Stimulated activated CD8-positive, alpha-beta memory T cell treated with anti-CD3 and anti-CD28 coated beads, Interleukin-12 subunit alpha, Interleukin-12 subunit beta, amount 100 ng/mL, for 1 hour (primary cell): Measurements from ENCODE around the gene CROCC2.

Experiments
- DNase-seq: peaks from one replicate; pipeline ENCODE4 v3.0.0-alpha.2; 2020; ENCODE audit warnings: low read depth

Gene CROCC2

DNA sequence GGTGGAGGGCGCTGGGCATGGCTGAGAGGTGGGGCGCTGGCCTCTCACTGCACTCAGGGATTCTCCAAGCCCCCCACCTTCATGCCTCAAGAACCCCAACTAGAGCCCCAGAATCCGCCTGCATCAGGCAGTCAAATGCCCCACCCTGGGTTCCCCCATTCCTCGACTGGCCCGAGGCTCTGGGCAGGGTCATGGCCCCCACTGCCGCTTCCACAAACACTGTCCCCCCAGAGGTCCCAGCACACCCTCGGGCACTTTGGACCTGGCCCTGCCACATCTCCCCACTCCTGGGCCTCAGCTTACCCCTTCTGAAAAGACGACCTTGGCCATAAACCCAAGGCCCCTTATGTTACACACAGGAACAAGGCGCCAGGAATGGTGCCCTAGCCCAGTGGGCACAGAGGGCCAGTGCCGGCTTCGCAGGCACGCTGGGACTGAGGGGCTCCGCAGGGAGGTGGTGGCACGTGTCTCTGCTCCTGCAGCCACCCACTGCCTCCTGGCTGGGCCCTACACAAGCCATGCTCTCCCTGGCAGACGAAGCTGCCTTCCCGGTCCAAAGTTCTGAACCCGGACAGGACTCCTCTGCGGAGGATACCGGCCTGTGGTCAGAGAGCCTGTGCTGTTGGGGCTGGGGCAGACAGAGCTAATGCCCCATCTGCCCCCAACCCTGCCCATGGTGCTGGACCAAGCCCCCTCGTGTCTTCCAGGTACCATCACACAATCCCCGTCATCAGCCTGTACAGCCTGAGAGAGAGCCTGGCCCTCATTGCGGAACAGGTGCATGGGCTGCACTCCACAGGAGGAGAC, 30.7 kb upstream of the CROCC2 start:
- DNase-seq, result no peak

DNA sequence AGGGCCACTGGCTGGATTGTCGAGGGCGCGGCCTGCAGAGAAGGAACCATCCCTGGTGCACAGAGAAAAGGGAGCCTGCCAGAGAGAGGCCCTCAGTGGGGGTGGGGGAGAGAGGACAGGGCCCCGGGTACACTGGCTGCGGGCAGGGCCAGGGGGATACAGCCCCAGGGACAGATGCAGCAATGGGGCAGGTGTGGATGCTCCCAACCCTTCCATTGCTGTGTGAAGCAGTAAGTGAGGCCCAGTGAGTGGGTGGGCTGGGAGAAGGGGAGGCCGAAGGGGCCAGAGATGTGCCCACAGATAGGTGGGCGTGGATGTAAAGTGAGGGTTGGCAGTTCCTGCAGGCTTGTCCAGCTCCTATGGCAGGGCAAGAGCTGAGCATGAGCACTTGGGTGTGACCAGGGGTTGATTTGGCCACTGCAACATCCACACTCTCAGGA, 30.1 kb upstream of the CROCC2 start:
- DNase-seq, result no peak

DNA sequence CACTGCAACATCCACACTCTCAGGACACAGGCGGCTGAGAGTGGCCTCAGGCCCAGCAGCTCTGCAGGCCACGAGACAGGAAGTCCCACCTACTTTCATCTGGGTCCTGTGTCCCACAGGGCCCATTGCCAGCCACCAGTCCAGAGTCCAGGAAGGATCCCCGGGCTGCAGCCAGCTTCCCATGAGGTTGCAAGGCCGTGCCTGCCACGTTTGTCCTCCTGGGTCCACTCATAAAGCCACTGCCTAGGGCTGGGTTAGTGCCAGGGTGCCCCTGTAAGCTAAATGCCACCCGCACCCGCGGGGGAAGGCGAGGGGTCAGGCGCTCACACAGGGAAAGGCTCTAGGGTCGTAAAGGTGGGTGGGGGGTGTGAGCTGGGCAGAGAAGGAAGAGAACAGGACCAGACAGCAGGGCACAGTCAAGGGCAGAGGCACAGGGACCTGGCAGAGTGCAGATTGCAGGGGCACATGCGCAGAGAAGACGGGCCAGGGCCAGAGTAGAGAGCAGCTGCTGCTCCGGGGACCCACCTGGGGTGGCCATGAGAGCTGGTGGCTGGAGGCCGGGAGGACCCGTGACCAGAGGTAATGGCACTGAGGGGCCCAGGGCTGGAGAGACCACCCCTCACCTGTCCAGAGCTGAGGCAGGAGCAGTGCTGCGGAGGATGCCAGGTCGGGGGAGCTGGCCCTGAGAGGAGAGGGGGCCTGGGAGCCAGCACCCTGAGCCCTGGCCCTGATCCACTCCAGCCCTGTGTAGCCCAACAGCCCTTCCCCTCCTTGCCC, 29.5 kb upstream of the CROCC2 start:
- DNase-seq, result no peak

DNA sequence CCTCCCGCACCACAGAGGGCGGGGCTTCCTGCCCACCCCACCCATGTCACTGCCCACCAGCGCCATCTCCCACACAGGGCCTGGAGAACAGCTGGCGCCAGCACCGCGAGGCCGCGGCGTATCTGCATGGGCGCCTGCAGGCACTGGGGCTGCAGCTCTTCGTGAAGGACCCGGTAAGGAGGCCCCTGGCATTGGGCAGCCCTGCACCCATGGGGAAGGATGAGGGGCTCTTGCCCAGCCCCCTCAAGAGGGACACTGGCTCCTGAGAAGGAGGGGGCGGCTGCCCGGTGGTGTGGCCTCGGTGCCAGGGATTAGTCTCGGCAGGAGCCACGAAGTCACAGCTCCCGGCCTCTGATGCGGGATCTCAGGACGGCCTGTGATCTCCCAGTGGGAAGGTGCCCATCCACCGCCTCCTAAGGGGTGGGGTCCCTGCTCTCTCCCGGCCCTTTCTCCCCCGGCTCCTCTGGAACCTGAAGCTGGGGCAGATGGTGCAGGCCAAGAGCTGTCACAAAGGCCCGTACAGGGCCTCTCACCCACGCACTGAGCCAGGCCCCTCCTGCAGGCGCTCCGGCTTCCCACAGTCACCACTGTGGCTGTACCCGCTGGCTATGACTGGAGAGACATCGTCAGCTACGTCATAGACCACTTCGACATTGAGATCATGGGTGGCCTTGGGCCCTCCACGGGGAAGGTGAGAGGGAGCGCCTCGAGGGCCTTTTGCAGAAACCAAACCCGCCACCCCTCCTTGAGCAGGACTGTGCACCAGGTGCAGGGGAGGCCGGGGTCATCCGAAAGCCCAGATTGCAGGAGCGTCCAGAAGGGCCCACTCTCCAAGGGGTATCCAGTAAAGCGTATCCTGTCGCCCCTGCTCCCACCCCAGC, 28.4 kb upstream of the CROCC2 start:
- DNase-seq, result no peak

DNA sequence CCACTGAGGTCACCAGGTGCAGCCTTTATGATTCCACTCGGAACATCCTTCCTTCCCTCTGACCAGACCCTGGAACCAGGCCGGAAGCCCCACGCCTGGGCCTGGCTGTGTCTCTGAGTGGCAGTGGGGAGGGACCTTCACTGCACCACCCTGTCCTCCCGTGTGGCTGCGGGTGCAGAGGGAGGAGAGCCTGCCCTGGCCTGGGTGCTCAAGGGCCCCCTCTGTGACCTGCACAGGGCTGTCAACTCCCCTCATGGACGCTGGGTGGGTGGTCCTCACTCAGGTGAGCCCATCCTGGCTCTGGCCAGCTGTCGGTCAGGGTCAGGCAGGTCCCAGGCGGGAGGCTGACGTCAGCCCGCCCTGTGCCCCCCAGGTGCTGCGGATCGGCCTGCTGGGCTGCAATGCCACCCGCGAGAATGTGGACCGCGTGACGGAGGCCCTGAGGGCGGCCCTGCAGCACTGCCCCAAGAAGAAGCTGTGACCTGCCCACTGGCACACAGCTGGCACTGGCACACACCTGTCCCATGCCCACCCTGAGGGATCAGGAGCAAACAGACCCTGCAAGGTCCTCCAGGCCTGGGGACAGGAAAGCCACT, 27.7 kb upstream of the CROCC2 start:
- no peak for DNase-seq

DNA sequence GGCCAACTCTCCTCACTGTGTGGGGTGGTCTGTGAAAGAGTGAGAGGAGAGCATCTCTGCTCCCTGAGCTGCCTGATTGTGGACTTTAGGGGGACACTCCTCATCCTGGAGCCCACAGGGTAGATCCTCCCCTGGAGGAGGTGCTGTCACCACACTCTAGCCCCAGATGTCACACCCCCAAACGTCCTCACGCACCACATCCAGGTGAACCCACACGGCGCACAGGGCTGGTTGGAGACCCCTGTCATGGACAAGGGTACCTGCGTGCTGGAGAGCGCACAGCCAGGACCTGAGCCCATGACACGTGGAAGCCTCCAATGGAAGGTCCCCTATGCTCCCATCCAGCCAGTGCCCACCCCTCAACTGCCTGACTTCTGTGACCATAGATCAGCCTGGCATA, 27.0 kb upstream of the CROCC2 start:
- DNase-seq, result no peak

DNA sequence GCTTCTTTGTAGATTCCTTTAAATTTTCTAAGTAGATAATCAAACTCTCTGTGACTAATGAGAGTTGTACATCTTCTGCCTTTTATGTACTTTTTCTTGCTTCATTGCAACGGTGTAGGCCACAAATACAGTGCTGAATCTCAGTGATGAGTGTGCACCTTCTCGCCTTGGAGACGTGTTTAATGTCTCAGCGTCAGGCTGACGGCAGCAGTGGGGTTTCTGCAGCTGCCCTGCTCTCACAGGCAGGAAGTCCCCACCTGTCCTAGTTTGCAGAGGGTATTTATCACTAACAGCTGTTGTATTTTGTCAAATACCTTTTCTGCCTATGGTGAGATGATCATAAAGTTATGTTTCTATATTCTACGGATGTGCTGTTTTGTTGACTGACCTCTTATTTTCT, 24.2 kb upstream of the CROCC2 start:
- DNase-seq, result no peak

DNA sequence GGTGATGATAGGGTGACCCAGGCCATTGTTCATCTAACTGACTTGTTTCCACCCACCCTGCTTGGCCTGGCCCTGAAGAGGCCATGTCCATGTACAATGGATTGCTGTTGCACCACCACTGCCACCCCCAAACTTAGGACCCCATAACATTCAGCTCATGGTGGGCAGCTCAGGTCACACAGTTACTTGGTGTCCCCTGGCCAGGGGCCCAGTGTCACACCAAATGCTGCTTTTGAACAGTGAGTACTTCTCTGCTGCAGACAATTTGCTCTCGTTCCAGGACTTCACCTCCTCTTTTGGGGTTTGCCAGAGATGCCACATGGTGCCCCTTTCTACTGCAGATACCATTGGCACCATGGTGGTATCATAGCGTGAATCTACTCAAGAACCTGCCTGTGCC, 21.9 kb upstream of the CROCC2 start:
- no peak for DNase-seq

DNA sequence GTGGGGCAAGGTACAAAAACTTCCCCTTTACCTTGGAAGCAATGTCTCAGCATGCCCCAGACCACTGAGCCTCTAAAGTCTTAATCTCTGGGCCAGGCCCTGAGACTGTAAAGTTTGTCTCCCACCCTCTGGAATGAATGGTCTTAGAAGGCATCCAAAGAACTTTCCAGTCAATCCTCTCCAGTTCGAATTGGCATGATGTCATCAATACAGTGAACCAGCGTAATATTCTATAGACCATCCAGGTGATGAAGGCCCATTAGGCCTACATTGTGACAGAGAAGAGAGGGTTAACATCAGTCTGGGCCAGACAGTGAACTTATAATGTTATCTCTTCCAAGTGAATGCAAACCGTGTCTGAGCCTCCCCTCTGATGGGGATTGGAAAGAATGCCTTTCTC, 21.4 kb upstream of the CROCC2 start:
- DNase-seq, result no peak

DNA sequence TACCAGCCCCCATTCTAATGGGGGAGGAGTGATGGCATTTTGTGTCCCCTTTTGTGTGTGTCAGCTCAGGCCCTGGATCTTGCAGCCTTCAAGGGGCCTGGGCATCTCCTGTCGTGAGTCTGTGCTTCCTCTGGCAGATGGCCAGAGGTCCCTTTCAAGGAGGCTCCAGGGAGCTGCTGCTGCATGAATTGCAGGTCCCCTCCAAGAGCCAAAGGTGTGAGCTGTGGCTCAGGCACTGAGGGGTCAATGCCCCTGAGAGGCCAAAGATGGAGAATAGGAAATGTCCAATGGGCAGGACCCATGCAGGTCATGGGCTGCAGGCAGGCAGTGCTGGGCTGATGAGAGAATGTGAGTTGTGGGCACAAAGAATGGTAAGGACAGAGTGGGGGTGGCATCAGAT, 20.6 kb upstream of the CROCC2 start:
- no peak for DNase-seq

DNA sequence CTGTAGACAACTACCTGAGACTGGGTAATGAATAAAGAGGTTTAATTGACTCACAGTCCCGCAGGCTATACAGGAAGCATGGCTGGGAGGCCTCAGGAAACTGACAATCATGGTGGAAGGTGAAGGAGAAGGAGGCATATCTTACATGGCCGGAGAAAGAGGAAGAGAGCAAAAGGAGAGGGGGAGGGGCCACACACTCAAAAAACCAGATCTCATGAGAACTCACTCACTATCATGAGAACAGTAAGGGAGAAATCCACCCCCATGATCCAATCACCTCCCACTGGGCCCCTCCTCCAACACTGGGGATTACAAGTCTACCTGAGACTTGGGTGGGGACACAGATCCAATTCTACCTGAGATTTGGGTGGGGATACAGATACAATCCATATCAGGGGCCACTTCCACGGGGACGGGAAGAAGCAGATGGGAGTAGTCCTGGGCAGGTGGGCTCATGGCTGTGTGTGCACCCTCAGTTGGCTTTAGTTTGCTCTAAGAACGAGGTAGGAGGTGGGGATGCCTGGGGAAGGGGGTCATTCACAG, 20.0 kb upstream of the CROCC2 start:
- DNase-seq, result no peak

DNA sequence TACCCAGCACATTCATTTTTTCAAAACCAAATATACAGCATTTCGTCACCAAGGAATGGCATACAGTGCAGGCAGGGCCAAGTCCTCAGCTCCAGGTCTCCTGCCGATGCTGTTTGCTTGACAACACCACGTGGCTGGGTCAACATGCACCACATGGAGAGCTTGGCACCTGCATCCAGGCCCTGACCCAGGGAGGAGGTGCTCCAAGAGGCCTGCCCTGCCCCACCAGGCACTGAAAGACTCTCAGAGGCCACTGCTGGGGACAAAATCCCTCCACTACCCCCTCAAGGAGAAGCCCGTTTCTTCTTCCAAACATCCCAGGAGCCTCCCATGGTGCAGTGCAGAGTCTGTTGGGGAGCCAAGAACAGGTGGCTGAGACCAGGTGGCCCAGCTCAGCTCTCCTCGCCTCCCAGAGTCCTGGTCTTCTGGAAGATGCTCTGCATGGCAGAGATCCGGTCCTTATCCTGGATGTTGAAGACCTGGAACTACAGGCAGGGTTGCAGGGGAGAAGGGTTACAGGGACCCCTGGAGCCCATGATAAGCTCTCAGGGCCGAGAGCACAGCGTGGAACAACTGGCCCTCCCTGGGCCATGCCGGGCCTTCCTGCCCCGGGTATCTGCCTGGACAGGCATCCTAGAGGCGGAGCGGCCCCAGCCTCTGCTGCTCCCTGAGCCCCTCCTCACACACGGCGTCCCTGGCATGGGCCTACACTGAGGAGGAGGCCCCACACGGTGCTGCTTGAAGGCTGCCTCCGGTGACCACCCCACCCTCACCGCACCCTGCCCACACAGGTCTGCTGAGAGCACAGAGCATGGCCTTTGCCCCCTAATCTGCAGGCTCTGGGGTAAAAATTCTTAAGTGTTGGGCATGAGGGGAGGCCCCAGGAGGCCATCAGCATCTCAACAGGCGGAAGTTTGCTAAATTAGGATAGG, 19.2 kb upstream of the CROCC2 start:
- DNase-seq, result no peak

DNA sequence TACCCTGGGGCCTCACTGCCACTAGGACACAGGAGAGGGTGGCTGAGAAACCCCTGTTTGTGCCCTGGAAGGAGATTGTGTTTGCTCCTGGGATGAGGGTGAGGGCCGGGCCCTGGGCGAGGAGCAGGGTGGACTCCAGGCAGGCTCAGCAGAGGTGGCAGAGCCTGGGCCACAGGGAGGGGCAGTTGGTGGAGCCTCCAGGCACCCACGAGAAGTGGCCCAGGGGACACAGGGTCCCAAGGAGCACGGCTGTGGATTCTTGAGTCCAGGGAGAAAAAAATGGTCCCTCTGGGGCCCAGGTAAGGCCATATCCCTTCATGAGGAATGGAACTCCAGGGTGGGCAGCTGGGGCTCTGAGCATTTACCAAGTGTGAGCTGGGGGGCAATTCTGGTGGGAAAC, 18.5 kb upstream of the CROCC2 start:
- DNase-seq, result no peak

DNA sequence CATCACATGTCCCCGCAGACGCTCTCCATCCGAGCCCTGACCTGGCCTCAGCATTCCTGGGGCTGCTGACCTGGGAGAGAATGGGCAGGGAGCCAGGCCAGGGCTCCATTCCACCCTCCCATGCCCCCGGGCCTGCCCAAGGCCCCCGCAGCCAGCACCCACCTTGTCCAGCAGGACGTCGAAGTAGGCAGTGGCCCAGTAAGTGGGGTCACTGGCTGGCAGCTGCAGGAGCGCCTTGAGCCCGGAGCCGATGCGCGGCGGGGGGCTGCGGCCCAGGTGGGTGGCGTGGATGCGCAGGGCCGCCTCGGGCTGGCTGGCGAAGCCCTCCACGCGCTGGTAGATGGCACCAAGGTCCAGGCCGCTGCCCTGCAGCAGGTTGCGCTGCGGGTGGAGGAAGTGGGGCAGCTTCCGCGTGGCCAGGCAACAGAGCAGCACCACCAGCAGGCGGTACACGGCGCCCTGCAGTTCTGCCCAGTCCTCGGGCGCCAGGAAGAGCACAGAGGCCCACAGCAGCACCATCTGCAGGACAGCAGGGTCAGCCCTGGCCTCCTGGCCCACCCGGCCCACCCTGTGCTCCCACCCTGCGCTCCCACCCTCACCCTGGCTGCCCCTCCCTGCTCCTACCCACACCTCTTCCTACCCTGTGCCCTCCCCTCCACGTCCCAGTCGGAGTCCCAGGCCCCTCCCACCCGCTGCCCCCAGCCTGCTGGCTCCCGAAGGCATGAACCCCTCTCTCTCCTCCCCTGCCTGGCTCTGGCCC, 17.8 kb upstream of the CROCC2 start:
- DNase-seq, result no peak

DNA sequence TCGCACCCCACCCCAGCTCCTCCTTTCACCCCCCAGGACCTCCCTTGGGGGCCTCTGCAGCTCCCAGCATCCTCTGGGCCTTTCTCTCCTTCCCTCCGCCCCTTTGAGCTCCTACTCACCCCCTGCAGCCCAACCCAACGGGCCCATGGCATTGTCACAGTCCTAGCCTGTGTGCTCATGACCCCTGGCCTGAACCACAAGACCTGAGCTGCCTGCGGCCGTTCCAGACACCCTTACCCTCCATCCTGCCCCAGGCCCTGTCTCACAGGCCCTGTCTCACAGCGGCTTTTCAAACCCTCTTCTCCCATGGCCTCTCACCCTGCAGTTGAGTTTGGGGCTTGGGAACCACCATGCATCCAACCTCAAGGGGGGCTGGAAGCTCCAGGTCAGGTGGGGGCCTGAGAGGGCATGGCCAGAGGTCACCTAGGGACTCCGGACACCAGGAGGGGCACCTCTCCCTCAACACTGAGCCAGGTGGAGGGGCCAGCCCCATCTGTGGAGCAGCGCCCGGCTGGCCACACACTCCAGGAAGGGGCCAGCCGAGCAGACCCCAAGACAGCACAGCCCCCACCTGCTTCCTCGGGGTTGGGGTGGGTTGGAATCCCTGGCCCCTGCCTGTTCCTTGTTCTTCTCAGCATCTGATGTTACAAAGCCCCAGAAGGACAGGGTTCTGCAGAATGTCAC, 17.1 kb upstream of the CROCC2 start:
- DNase-seq, result no peak

DNA sequence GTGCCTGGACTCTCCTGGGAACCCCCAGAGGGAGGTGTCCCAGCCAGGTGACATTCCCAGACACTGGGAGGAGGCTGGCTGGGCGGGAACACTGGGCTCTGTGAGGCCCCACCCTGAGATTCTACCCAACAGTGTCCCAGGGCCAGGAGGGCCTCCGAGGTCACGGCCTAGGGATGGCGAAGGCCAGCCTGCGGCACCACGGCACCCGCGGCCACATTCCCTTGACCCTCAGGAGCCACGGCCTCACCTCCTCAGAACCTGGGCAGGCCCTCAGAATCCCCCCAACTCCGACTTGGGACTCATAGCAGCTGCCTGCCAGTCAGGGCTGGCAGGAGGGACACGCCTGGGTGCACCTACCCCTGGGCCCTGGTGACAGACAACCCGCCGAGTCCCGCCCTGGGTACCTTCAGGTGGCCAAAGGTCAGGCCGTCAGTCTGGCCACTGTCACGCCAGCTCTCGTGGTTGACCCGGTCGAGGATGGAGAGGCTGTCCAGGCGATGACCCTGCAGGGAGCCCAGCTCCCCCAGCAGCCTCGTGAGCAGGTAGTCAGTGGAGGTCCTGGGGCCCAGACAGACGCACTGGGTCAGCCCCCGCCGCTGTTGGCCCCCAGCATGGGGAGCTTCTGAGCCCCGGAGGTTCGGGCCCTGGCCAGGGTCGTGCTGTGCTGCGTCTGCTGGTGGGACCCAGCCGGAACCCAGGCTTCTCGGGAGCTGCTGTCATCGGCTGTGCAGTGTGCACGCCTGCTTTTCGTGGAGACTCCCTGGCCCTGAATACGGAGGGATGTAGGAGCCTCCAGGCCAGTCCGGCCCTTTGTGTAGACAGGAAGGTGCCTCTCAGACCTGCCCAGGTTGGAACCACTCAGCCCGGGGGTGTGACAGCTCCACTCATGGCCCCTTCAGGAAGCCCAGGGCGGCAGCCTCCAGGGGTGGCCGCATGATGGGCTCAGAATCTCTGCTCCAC, 16.3 kb upstream of the CROCC2 start:
- no peak for DNase-seq

DNA sequence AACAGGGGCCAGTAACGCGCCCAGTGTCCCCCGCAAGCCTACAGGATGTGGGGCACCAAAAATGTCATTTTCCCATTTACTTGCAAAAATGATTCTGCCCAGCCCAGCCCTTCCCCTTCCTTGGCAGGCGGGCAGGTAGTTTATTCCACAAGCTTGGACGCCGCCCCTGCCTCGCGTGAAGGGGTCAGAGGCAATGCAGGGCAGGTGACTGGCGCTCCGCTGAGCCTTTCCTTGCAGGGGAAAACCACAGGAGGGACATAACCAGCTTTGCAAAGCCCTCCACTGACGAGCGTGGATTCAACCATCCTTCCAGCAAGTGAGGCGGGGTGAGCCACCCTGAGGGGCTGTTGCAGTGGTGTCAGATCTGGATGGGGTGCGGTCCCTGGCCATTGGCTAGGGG, 15.4 kb upstream of the CROCC2 start:
- no peak for DNase-seq
